ENCODE results near the gene CTSH.

The CTSH gene

DNA sequence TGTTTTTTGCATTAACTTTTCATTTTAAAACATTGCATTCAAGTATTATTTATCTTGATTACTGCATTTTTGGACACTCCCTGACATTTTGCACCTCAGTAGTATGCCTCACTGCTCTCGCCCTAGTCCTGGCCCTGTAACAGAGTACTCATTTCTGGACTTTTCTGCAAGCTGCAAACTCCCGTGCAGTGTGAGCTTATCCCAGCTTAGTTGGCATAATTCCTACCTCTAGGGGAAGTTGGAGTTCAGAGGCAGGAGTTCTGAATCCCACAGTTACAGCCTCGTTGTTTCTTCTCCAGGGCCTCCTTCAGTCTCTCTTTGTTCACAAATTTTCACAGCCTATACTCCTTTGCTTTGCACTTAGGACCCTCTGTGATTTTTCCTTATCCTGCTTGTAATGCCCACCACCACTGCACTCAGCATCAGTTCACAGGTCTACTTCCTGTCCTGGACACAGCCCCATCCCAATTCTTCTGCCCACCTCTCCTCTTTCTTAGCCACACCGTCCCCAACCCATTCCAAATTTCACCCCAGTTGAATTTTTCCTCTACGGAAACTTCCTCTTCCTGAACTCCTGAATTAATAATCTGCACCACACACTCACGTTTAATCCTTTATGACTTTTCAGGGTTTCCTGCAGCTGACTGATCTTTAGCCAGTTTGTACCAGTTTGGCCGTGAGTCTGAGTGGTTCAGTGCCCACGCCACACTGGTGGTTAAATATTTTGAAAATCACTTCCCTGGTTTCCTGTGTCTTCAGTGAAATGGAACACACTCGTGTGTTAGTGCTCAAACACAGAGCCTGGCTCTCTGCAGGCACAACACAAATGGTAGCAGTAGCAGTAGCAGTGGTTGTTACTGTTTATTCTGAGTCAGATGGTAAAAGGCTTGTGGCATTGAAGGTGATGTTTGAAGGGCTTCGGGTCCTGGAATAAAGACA, 6.3 kb upstream of the CTSH start:
- DNase-seq (ENCODE audit: low read depth): peak; percentile 51
- H3K4me3 ChIP-seq (replicated peaks; ENCODE audit: low read depth, low read length): no peak overlapping the region
- TF ChIP-seq, protein P1, sequence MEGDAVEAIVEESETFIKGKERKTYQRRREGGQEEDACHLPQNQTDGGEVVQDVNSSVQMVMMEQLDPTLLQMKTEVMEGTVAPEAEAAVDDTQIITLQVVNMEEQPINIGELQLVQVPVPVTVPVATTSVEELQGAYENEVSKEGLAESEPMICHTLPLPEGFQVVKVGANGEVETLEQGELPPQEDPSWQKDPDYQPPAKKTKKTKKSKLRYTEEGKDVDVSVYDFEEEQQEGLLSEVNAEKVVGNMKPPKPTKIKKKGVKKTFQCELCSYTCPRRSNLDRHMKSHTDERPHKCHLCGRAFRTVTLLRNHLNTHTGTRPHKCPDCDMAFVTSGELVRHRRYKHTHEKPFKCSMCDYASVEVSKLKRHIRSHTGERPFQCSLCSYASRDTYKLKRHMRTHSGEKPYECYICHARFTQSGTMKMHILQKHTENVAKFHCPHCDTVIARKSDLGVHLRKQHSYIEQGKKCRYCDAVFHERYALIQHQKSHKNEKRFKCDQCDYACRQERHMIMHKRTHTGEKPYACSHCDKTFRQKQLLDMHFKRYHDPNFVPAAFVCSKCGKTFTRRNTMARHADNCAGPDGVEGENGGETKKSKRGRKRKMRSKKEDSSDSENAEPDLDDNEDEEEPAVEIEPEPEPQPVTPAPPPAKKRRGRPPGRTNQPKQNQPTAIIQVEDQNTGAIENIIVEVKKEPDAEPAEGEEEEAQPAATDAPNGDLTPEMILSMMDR (IDR thresholded peaks at IDR 0.05; ENCODE audit: low read length, missing control alignments): peak; percentile 47

DNA sequence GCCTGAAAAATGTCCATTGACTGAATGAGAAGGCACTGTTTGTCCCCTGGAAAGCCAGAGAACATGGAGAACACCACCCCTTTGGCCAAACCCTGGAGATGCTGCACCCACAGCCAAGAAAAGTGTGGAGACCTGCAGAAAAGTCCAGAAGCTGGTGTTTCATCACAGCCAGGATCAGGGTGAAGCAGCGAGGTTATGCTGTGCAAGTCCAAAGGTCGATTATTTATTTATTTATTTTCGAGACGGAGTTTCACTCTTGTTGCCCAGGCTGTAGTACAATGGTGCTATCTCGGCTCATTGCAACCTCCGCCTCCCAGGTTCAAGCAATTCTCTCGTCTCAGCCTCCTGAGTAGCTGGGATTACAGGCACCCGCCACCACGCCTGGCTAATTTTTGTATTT, 5.5 kb upstream of the CTSH start:
- TF ChIP-seq, protein P1 (IDR thresholded peaks at IDR 0.05; ENCODE audit: low read length, missing control alignments): no peak
- H3K4me3 ChIP-seq (replicated peaks; ENCODE audit: low read depth, low read length): no peak overlapping the region
- no peak for DNase-seq (ENCODE audit: low read depth)

DNA sequence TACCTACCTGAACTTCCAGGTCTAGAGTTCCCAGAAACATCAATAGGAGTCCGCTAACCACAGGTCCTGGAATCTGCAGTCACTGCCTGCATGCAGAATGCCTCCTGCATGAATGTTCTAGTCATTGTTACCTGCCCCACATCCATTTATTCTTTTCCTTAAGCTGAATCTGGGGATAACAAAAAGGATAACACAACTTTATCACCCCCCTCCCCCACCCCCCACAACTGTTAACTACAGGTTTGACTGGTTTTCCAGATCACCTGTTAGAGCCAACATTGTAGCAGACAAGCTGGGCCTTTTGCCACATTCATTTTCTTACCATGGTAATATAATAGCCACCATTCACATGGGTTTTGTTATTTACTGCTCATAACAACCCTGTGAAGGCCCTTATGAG, 4.6 kb upstream of the CTSH start:
- TF ChIP-seq, protein P1 (IDR thresholded peaks at IDR 0.05; ENCODE audit: low read length, missing control alignments): no peak
- DNase-seq (ENCODE audit: low read depth): no peak
- no peak overlapping the region for H3K4me3 ChIP-seq (replicated peaks; ENCODE audit: low read depth, low read length)

DNA sequence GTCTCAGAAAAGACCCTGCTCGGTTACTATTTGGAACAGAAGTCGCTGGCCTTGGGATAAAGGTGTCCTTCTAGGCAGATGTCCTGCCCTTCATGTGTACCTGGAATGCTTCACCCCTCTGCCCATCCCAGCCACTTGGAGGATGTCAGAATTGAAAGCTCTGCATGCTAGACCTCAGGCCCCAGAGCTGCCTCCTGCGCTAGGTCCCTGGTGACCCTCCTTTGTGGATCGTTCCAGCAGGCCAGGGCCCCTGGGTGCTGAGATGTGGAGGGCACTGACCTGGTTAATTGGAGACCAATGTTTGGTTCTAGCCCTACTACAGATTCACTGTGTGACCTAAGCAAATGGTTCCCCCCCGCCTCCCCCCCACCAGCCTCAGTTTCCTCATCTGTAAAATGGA, 2.7 kb upstream of the CTSH start:
- TF ChIP-seq, protein P1 (IDR thresholded peaks at IDR 0.05; ENCODE audit: low read length, missing control alignments): no peak
- no peak for DNase-seq (ENCODE audit: low read depth)
- H3K4me3 ChIP-seq (replicated peaks; ENCODE audit: low read depth, low read length): no peak overlapping the region

DNA sequence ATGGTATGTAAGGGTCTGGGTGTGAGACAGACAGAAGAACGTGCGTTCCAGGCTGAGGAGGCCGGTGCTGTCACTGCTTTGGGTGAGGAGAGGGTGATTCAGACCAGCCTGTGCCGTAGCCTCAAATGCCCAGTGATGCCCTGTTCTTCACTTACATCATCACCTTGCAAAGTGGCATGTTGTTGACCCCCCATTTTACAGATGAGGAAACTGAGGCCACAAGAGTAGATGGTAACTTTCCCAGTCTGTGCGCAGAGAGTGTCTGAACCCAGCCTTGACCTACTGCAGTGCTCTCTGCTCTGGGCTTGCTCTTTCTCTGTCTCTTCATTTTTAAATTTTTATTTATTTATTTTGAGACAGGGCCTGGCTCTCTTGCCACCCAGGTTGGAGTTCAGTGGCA, 1.6 kb upstream of the CTSH start:
- no peak overlapping the region for H3K4me3 ChIP-seq (replicated peaks; ENCODE audit: low read depth, low read length)
- DNase-seq (ENCODE audit: low read depth): no peak
- TF ChIP-seq, protein P1 (IDR thresholded peaks at IDR 0.05; ENCODE audit: low read length, missing control alignments): no peak

DNA sequence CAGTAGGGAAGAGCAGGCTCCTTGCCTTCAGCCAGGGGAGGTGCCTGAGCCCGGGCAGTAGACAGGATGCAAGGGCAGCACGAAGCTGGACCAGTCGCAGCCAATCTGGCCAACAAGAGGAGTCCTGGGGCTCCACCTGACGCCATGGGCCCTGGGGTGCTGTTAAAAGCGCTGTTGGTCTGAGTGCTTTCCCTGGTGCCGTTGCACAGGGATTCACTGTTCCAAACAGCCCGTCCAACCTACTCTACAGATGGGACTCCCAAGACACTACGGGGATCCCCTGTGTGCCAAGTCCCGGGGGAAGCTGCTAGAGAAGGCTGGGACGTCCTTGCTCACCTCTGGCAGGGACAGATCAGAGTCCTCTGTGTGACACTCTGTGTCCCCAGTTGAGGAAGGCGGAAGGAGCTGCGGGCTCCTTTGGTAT, 632 bp downstream of the CTSH start:
- no peak for DNase-seq (ENCODE audit: low read depth)
- TF ChIP-seq, protein P1 (IDR thresholded peaks at IDR 0.05; ENCODE audit: low read length, missing control alignments): no peak
- H3K4me3 ChIP-seq (replicated peaks; ENCODE audit: low read depth, low read length): peak overlapping the region; percentile 44

DNA sequence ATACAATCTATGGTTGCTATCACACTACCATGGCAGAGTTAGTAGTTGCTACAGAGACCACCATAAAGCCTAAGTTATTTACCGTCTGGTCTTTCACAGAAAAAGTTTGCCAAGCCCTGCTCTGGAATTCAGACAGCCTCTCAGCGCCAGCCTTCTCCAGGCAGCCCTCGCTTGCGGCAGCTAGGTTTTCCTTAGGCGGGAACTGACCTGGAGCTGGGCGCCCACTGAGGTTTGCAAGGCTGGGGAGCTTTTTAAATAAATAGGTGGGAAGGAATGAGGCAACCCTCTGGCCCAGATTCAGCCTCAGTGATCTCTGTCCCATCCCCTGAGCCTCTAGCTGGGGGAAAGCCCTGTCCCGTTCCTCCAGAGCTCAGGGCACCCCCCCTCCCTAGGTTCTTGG, 1.2 kb downstream of the CTSH start:
- TF ChIP-seq, protein P1 (IDR thresholded peaks at IDR 0.05; ENCODE audit: low read length, missing control alignments): no peak
- no peak overlapping the region for H3K4me3 ChIP-seq (replicated peaks; ENCODE audit: low read depth, low read length)
- DNase-seq (ENCODE audit: low read depth): no peak
